ENCODE data around the gene SLC13A3. TPM values are rescaled to one million over a fixed set of nuclear protein-coding genes. Genes with fewer than 3 reads are reported as not detected.

The SLC13A3 gene
- total RNA-seq, 2 donors from 2014 or later: 0.39 to 0.92 TPM

- DNase-seq (no peak), ATAC-seq (no peak)
- intact Hi-C loops (cut with DNase I, micrococcal nuclease): no loop called here
Observed at GRCh38 chr20:46599227-46599987, 51.9 kb downstream of the SLC13A3 start.

DNA sequence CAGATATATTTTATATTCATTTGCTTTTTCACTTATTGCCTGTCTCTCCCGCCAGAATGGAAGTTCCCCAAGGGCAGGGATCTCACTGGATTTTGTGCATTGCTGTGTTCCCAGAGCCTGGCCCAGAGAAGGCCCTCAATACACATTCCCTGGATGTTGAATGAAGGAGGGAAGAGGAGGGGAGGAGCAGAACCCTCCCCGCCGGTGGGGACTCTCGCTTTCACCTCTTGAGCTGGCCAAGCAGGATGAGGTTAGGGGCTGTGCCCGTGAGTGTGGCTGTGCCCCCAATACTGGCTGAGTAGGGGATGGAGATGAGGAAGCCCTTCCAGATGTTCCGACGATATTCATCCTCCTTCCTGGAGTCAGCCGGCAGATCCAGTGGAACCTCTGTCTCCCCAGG lies 55.3 kb downstream of the SLC13A3 start:
- ATAC-seq (no peak), DNase-seq (no peak)
- intact Hi-C loops (cut with DNase I, micrococcal nuclease): no loop called here

DNA sequence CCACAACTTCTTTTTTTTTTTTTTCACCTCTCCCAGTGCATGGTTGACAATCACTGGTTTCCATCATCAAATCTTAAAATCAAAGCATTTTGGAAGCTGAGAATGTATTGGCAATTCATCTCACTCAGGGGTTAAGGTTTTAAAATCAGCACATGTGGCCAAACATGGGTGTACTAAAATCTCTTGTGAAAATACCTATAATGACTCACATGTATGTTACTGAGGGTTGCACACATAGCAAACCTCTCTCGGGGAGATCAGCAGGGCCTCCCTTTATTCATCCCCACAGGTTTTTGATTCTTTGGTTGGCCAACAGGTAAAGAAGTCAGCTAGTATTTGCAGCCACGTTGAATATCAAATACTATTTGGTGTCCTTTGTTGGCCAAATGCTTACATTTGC lies 56.5 kb downstream of the SLC13A3 start:
- DNase-seq (no peak), ATAC-seq (no peak)
- intact Hi-C loops (cut with DNase I, micrococcal nuclease): no loop called here

DNA sequence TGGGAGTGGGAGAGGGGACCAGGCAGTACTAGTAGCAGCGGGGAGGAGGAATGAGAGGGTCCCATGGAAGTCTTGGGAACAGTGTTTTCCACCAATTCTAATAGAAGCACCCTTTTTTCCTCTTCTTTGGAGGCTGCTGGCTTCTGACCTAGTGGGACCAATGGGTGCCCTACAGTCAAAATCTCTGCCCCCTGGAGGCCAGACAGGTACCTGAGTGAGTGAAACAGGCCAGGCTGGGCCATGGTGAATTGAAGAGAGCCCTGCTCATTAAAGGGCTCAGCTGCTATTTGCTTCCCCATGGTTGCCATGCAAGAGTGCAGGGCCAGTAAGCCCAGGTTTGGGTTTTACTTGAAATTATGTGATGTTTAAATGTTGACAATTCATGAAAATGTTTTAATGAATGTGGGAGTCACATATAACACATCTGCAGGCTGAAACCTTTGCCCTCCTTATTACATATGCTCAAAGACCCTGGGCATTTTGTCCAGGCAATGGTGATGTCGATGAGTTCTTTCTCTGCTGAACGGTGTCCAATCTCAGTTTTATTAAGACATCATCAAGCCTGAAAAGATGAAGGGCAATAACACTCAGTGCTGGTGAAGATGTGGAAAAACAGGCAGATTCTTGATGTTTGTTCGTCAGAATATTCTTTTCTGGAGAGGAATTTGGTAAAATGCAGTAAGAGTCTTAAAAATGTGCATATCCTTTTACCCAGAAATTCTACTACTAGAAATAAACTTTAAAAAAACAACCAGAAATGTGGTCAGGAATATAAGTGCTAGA lies 58.5 kb downstream of the SLC13A3 start:
- DNase-seq: no peak
- intact Hi-C loops (cut with DNase I, micrococcal nuclease): no loop called here
- no peak for ATAC-seq

- ATAC-seq (no peak), DNase-seq (no peak)
- intact Hi-C loops (cut with DNase I, micrococcal nuclease): no loop called here
Observed at GRCh38 chr20:46590443-46590842, 60.8 kb downstream of the SLC13A3 start.

DNA sequence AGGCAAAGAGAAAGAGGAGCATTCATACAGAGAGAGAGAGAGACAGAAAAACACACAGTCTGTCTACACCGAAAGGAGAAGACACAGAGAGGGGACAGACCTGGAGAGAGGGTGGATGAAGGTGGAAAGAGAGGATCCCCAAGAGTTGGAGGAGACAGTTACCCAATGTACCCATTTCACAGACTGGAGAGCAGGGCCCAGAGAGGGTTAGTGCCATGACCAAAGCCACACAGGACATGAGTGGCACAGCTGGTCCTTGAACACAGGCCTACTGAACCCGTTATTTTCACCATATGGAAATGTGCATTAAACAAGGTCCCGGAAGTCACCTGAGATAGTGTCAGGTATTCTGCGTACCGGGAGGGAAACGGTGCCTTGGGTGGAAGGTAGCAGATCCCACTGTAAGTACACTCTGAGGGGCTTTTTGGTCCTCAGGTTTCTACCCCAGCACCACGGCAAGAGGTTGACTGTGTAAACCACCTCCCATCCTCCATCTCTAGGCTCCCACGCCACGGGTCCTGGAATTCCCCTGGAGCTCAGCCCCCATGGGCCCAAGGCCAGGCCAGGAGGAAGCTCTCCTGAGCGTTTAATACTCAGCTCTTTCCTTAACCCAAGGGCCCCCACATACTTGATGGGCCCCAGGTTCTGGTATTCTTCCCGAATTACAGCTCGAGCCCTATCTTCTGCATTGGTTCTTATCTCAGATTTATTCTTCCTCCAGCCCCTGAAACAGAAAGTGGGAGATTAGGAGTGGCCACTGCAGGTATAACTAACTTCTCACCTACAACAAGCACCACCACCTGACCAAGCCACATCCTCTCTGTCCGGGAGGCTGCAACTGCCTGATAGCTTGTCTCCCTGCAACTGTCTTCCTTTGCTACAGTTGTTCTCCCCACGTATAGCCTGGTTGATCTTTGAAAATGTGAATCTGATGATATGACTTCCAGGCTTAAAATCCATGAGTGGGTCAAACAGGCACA lies 62.4 kb downstream of the SLC13A3 start:
- ATAC-seq: no peak

DNA sequence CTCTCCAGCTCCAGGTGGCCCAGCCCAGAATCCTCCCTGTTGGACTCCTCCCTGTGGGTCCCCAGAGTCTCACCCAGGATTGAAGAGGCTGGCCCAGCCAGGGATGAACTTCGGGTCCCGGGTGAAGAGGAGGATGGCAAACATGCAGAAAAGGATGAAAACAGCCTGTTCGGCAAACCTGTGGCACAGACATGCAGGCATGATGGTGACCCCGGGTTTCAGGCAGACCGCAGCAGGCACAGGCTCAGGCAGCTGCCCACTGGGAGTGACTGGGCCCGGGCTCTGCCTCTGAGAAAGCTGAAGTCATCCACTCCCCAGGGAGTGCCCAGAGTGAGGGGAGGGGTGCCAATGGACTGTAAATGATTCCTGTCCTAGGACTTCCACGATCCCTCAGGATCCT lies 63.3 kb downstream of the SLC13A3 start:
- no peak for DNase-seq
- intact Hi-C loops (cut with DNase I, micrococcal nuclease): no loop called here
- no peak for ATAC-seq

More for the DNA sequence above, 62.4 kb downstream of the SLC13A3 start:
- intact Hi-C loops (cut with DNase I, micrococcal nuclease): no loop called here
- DNase-seq: no peak

DNA sequence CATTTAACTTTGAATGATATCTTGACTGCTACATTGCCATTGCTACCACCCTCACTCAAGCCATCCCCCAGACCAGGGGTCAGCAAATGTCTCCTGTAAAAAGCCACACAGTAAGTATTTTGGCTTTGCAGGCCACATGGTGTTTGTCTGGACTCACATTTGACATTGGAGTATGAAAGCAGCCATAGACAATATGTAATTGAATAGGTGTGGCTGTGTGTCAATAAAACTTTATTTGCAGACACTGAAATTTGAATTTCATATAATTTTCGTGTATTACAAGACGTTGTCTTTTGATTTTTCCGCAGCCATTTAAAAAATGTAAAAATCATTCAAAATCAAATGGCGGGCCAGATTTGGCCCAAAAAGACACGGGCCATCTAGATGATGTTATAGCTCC lies 64.5 kb downstream of the SLC13A3 start:
- ATAC-seq (no peak), DNase-seq (no peak)
- intact Hi-C loops (cut with DNase I, micrococcal nuclease): no loop called here

- DNase-seq (no peak), ATAC-seq (no peak)
- intact Hi-C loops (cut with DNase I, micrococcal nuclease): no loop called here
Observed at GRCh38 chr20:46584508-46584907, 66.8 kb downstream of the SLC13A3 start.

DNA sequence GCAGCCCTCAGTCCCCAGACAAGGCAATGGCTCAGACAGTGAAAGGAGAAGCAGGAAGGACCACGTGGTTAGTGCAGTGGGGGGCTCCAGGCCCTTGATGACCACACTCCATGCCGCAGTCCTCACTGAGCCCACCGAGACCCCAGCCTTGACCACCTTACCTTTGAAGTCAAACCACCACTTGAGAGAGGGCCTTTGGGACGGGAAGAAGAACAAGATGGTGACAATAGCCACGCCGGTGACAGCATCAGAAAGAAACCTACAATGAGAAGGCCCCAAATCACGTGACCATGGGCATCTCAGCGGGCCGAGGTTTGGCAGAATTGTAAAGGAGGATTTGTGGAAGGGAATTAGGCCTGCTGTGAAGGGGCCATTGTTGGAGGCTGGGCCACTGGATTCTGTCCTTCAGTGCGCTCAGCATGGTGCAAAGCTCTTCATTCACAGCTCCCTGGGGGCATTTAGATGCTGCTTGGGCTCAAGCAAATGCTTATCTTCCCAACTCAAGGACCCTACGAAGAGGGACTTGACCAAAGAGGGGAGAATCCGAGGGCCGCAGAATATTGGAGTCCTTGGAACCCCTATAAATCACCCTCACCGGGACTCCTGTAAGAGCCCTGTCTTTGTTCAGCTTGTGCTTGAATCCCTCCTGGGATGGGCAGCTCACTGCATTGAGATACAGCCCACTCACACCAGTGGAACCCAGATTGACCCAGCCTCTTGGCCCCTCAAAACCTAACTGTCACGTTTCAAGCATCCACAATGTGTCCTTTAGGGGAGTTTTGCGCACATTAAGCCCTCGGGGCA lies 67.6 kb downstream of the SLC13A3 start:
- ATAC-seq: no peak
- no peak for DNase-seq
- intact Hi-C loops (cut with DNase I, micrococcal nuclease): no loop called here

DNA sequence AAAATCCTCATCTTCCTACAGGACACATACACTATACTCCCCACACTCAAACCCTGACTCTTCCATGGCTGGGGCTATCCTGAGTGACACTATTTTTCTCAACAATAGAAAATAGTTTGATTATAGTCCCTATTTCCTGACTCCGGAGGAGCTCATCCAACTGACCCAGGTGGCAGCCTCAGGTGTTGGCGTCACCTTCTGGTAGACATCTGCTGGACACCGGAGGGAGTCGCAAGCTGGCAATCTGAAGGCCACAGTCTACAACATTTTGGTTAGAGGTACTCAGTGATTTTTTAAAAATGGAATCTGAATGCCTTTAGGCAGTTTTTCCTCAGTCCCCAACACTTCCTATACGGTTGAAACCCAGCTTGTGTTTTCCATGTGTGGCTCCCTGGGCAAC lies 68.6 kb downstream of the SLC13A3 start:
- intact Hi-C loops (cut with DNase I, micrococcal nuclease): no loop called here
- no peak for DNase-seq
- no peak for ATAC-seq

GRCh38 chr20:46581391-46581790 lies 69.9 kb downstream of the SLC13A3 start:
- ATAC-seq (no peak), DNase-seq (no peak)
- intact Hi-C loops (cut with DNase I, micrococcal nuclease): no loop called here

- no peak for DNase-seq
Observed at GRCh38 chr20:46580613-46581205, 70.5 kb downstream of the SLC13A3 start.

DNA sequence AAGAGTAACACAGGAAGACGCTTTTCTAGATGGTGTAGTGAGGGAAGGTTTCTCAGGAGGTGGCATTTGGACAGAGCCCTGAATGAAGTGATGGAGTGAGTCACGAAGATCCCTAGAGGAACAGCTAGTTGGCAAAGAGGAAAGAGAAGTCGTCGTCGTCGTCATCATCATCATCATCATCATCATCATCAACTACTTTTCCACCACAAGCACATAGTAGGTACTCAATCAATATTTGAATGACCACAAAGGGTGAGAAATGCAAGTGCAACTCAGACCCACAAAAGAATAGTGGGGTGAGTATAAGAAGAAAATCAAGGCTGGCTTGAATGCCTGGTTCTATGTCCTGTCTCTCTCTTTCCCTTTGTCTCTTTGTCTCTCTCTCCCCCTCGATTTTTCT lies 72.5 kb downstream of the SLC13A3 start:
- ATAC-seq (no peak), DNase-seq (no peak)
- intact Hi-C loops (cut with DNase I, micrococcal nuclease): no loop called here

More at GRCh38 chr20:46580613-46581205, 70.5 kb downstream of the SLC13A3 start:
- intact Hi-C loops (cut with DNase I, micrococcal nuclease): no loop called here
- no peak for ATAC-seq

DNA sequence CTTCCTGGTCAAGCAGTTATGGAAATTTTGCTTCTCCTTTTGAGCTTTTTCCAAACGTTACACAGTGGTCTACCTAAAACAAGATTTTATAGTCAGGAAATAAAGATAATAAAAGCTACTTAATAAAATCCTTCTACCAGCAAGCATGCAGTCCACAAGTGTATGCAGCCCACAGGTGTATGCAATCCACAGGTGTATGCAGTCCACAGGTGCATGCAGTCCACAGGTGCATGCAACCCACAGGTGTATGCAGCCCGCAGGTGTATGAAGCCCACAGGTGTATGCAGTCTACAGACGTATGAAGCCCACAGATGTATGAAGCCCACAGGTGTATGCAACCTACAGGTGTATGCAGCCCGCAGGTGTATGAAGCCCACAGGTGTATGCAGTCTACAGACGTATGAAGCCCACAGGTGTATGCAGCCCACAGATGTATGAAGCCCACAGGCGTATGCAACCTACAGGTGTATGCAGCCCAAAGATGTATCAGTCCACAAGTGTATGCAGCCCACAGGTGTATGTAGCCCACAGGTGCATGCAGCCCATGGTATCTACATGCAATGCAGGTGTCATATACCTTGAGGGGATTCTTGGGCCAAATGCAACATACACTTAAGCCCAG lies 74.4 kb downstream of the SLC13A3 start:
- DNase-seq: no peak
- ATAC-seq: no peak
- intact Hi-C loops (cut with DNase I, micrococcal nuclease): no loop called here

- intact Hi-C loops (cut with DNase I, micrococcal nuclease): no loop called here
- DNase-seq (no peak), ATAC-seq (no peak)
Observed at GRCh38 chr20:46575937-46576461, 75.3 kb downstream of the SLC13A3 start.

DNA sequence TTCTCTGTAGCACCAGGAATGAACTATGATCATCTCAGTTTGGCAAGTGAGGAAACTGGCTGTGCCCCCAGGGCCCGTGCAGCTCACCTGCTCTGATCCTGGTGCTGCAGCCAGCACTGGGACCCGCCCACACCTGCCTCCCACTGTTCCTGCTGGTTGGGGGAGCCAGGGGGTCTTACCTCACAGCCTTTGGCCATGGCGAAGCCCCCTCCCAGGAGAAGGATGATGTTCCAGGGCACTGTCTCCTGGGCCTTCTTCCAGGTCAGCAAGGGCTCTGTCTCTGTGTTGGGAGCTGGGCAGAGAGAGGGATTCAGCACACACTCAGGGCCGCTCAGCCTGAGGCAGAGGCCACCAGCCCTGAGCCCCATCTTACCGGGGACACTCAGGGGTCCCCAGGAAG lies 75.9 kb downstream of the SLC13A3 start:
- no peak for ATAC-seq

More for the DNA sequence above, 75.9 kb downstream of the SLC13A3 start:
- intact Hi-C loops (cut with DNase I, micrococcal nuclease): no loop called here
- no peak for DNase-seq
